Lower lobe of right lung (tissue), 2 donors: ENCODE measurements around the gene KCNIP3. TPM values are rescaled to one million over a fixed set of nuclear protein-coding genes. Genes with fewer than 3 reads are reported as not detected.

Source experiments
- ATAC-seq, 2 donors: fragments of 200-7000 bp; cut with Tn5 transposase; one replicate each; pipeline ENCODE4 v1.9.1; 2020 to 2022; ENCODE audit warnings: mild to moderate bottlenecking in 2 of 2, moderate library complexity in 2 of 2
- DNase-seq: peaks from one replicate; pipeline ENCODE4 v3.0.0-alpha.2; 2020
- H3K27ac ChIP-seq: fragments of 200-600 bp; one replicate; pipeline ENCODE4 v1.8.0; 2022
- H3K27me3 ChIP-seq: fragments of 200-600 bp; one replicate; pipeline ENCODE4 v1.8.0; 2022; ENCODE audit warnings: low read depth
- H3K36me3 ChIP-seq: fragments of 200-600 bp; one replicate; pipeline ENCODE4 v1.8.0; 2022; ENCODE audit warnings: mild to moderate bottlenecking
- H3K4me1 ChIP-seq: fragments of 200-600 bp; one replicate; pipeline ENCODE4 v1.8.0; 2022
- H3K4me3 ChIP-seq: fragments of 200-600 bp; one replicate; pipeline ENCODE4 v1.8.0; 2022; ENCODE audit warnings: mild to moderate bottlenecking
- H3K9me3 ChIP-seq: fragments of 200-600 bp; one replicate; pipeline ENCODE4 v1.8.0; 2022
- CTCF ChIP-seq: fragments of 200-600 bp; IDR thresholded peaks from one replicate; pipeline ENCODE4 v1.8.0; 2022; ENCODE audit warnings: antibody characterized with exemption, mild to moderate bottlenecking
- intact Hi-C: fragments of 100-400 bp; cut with DNase I; formaldehyde crosslinking; loops from one replicate; pipeline ENCODE4 v1.11.0; 2022
- total RNA-seq: library from RNA; stranded (reverse); fragmentation: NEBNext Ultra II Directional; extraction: Animal tissue kit (Norgen Biotek cat#: 25700); gene quantifications from one replicate; pipeline ENCODE4 v1.2.1, GENCODE V29; 2021
- donor health status: DM: no; HTN: yes; CAD: no; lungs with severe emphysema.

Gene KCNIP3
- total RNA-seq, 1 donor from 2014 or later = 2.6 TPM

- ATAC-seq (no peak), DNase-seq (no peak)
- H3K27me3 ChIP-seq = no peaks in the 10 kb centered on the region
- H3K27ac ChIP-seq = no peak overlapping the region
- TF ChIP-seq CTCF = no peak
- H3K9me3 ChIP-seq = no peaks in the 10 kb centered on the region
- intact Hi-C loops = no loop called here
- no peaks in the 10 kb centered on the region for H3K36me3 ChIP-seq
- H3K4me1 ChIP-seq = no peaks in the 10 kb centered on the region
- H3K4me3 ChIP-seq = no peak overlapping the region
Measured at GRCh38 chr2:95325590-95326432, 28.7 kb downstream of the KCNIP3 start.

- Histone ChIP-seq H3K36me3 (no peaks in the 10 kb centered on the region), H3K27me3 (no peaks in the 10 kb centered on the region), H3K4me3 (no peak overlapping the region), H3K4me1 (no peaks in the 10 kb centered on the region), H3K9me3 (no peaks in the 10 kb centered on the region), H3K27ac (no peak overlapping the region)
- no peak for TF ChIP-seq CTCF
- DNase-seq (no peak), ATAC-seq (no peak)
- intact Hi-C loops = no loop called here
Measured at GRCh38 chr2:95326433-95327140, 29.4 kb downstream of the KCNIP3 start.

- intact Hi-C loops = no loop called here
- no peak for TF ChIP-seq CTCF
- H3K4me1 ChIP-seq = no peaks in the 10 kb centered on the region
- ATAC-seq = no peak
- H3K9me3 ChIP-seq = no peaks in the 10 kb centered on the region
- no peak for DNase-seq
- H3K27me3 ChIP-seq = no peaks in the 10 kb centered on the region
- no peak overlapping the region for H3K27ac ChIP-seq
- no peaks in the 10 kb centered on the region for H3K36me3 ChIP-seq
- no peak overlapping the region for H3K4me3 ChIP-seq
Measured at GRCh38 chr2:95327861-95328260, 30.7 kb downstream of the KCNIP3 start.

GRCh38 chr2:95328358-95329125 lies 31.4 kb downstream of the KCNIP3 start:
- no peak for TF ChIP-seq CTCF
- no peak overlapping the region for H3K27ac ChIP-seq
- ATAC-seq (no peak), DNase-seq (no peak)
- no peak overlapping the region for H3K4me3 ChIP-seq
- intact Hi-C loops = no loop called here
- H3K36me3 ChIP-seq = no peaks in the 10 kb centered on the region
- no peaks in the 10 kb centered on the region for H3K9me3 ChIP-seq
- H3K4me1 ChIP-seq = no peaks in the 10 kb centered on the region
- H3K27me3 ChIP-seq = no peaks in the 10 kb centered on the region

GRCh38 chr2:95329401-95329800 lies 32.3 kb downstream of the KCNIP3 start:
- Histone ChIP-seq H3K27ac (no peak overlapping the region), H3K4me1 (no peaks in the 10 kb centered on the region), H3K4me3 (no peak overlapping the region), H3K27me3 (no peaks in the 10 kb centered on the region), H3K36me3 (no peaks in the 10 kb centered on the region), H3K9me3 (no peaks in the 10 kb centered on the region)
- no peak for DNase-seq
- intact Hi-C loops = no loop called here
- TF ChIP-seq CTCF = no peak
- ATAC-seq = peak in 1 of 2 donors; percentile 12
